ENCODE data around the gene KSR1. TPM values are rescaled to one million over a fixed set of nuclear protein-coding genes. Genes with fewer than 3 reads are reported as not detected.

KSR1 gene
- total RNA-seq, 1 donor from 2014 or later: 114 TPM

GRCh38 chr17:27518545-27519521 is 62.6 kb downstream of the KSR1 start:
- Mint-ChIP-seq H3K9me3 (no peaks in the 10 kb centered on the region), H3K36me3 (ENCODE audit: low read depth) (no peaks in the 10 kb centered on the region), H3K4me1 (peaks cover 23% of the 10 kb centered on the region), H3K27me3 (no peaks in the 10 kb centered on the region), H3K4me3 (no peak overlapping the region), H3K27ac (no peak overlapping the region)
- DNase-seq: no peak
- no peak for TF ChIP-seq CTCF (IDR thresholded peaks at IDR 0.05)
- ChIA-PET POLR2A (no interaction called here), CTCF (no interaction called here)
- intact Hi-C loops (cut with micrococcal nuclease): no loop called here
- ATAC-seq (ENCODE audit: low read depth): no peak

DNA sequence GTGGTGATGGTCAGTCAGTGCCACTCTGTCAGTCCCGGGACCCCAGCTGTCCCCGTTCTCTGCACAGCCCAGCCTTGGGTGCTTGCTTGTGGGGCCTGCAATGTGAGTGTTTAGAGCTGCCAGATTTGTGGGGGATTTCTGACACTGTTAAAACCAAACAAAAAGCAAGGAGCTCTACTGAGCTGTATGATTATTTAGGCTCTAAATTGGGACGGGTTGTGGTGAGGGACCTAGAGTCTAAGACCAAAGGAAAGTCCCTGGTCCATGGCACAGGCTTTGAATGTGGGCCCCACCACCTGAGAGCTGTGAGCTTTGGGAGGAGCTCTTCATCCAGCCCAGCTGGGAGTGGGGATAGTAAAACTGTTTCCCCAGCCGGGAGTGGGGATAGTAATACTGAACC is 63.3 kb downstream of the KSR1 start:
- DNase-seq: no peak
- no peak overlapping the region for H3K27ac Mint-ChIP-seq
- CTCF ChIA-PET: interaction anchor here (0.9 kb wide), 1 partner anchor 283 kb away, joined by 3 read pairs; no protein-coding TSS in a partner anchor
- TF ChIP-seq CTCF (IDR thresholded peaks at IDR 0.05): no peak
- H3K27me3 Mint-ChIP-seq: no peaks in the 10 kb centered on the region
- peaks cover 23% of the 10 kb centered on the region for H3K4me1 Mint-ChIP-seq
- intact Hi-C loops (cut with micrococcal nuclease): no loop called here
- no peaks in the 10 kb centered on the region for H3K9me3 Mint-ChIP-seq
- no peak overlapping the region for H3K4me3 Mint-ChIP-seq
- POLR2A ChIA-PET: no interaction called here
- no peaks in the 10 kb centered on the region for H3K36me3 Mint-ChIP-seq (ENCODE audit: low read depth)
- no peak for ATAC-seq (ENCODE audit: low read depth)

DNA sequence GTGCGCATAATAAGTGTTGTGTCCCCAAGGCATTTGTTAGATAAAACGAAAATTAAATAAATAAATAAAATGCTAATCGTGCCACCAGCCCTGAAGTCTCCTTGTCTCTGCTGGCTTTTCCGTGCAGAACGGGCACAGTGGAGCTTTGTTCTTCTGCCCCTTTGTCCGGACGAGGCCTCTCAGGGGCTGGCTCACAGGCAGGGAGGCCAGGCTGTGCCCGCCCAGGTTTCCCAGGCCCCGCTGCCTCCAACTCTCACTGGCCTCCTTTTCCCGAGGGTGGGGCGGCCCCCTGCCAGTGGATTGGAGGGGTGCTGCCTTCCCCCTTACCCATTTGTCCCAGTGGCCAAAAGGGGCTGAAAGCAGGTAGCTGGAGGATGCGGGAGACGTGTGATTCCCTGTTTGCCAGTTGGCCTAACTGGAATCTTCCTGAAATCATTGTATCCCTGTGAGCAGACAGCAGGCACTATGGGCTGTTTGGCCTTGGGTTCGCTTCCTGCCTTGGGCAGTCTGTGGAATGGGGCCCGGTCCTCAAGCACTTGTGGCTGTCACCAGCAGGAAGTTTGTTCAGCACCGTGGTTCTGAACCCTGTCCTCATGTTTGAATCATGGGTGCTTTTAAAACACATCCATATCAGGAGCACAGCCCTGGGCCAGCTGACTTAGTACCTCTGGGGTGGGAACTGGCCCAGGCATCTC is 64.4 kb downstream of the KSR1 start:
- peaks cover 26% of the 10 kb centered on the region for H3K4me1 Mint-ChIP-seq
- no peak overlapping the region for H3K27ac Mint-ChIP-seq
- ATAC-seq (ENCODE audit: low read depth): no peak

DNA sequence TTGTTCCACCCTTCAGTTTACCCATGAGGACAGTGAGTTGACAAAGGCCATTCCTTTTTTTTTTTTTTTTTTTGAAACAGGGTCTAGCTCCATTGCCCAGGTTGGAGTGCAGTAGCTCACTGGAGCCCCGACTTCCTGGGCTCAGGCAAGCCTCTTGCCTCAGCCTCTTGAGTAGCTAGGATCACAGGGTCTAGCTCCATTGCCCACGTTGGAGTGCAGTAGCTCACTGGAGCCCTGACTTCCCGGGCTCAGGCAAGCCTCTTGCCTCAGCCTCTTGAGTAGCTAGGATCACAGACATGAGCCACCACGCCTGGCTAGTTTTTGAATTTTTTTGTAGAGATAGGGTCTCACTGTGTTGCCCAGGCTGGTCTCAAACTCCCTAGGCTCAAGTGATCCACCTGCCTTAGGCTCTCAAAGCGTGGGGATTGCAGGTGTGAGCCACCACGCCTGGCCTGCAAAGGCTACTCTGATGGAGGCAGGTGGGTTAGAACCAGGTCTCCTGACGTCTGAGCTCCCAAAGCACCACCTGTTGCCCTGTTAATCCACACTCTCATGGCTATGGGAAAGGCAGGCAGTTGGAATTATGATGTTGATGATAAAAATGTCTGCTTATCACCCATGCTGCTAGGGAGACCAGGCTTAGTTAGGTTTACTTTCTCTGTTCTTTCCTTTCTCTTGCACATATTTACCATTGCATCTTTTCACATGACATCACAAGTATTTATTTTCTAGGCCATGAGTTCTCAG is 65.2 kb downstream of the KSR1 start:
- ChIA-PET POLR2A (interaction anchor here (0.9 kb wide), 1 partner anchor 15 kb away, joined by 3 read pairs; no protein-coding TSS in a partner anchor), CTCF (interaction anchor here (0.6 kb wide), 1 partner anchor 78 kb away, joined by 3 read pairs; no protein-coding TSS in a partner anchor)
- no peak overlapping the region for H3K4me3 Mint-ChIP-seq
- H3K36me3 Mint-ChIP-seq (ENCODE audit: low read depth): no peaks in the 10 kb centered on the region
- ATAC-seq (ENCODE audit: low read depth) (no peak), DNase-seq (no peak)
- intact Hi-C loops (cut with micrococcal nuclease): no loop called here
- no peak overlapping the region for H3K27ac Mint-ChIP-seq
- no peak for TF ChIP-seq CTCF (IDR thresholded peaks at IDR 0.05)
- H3K4me1 Mint-ChIP-seq: peaks cover 34% of the 10 kb centered on the region
- no peaks in the 10 kb centered on the region for H3K27me3 Mint-ChIP-seq
- no peaks in the 10 kb centered on the region for H3K9me3 Mint-ChIP-seq

More for the DNA sequence above, 64.4 kb downstream of the KSR1 start:
- intact Hi-C loops (cut with micrococcal nuclease): no loop called here
- ChIA-PET POLR2A (interaction anchor here (0.9 kb wide), 1 partner anchor 14 kb away, joined by 3 read pairs; no protein-coding TSS in a partner anchor), CTCF (interaction anchor here (0.9 kb wide), 1 partner anchor 284 kb away, joined by 3 read pairs; no protein-coding TSS in a partner anchor)
- TF ChIP-seq CTCF (IDR thresholded peaks at IDR 0.05): no peak
- DNase-seq: no peak
- Mint-ChIP-seq H3K9me3 (no peaks in the 10 kb centered on the region), H3K27me3 (no peaks in the 10 kb centered on the region), H3K36me3 (ENCODE audit: low read depth) (no peaks in the 10 kb centered on the region), H3K4me3 (no peak overlapping the region)
